Activated CD4-positive, alpha-beta T cell treated with anti-CD3 and anti-CD28 coated beads, Interleukin-2, amount 10 ng/mL, durations not matched to agents 7 days and 5 days (primary cell): Measurements from ENCODE around the gene GCK. TPM values are rescaled to one million over a fixed set of nuclear protein-coding genes. Genes with fewer than 3 reads are reported as not detected.

ENCODE experiments used
- CTCF ChIA-PET: fragments of 350-600 bp; sonication (Branson Sonifier 250); formaldehyde crosslinking; loops from one replicate; lab custom pipeline; 2021; ENCODE audit warnings: antibody characterized with exemption; lab: Charles Lee
- POLR2A ChIA-PET: fragments of 350-600 bp; sonication (Branson Sonifier 250); formaldehyde crosslinking; loops from one replicate; lab custom pipeline; 2021; ENCODE audit warnings: antibody characterized with exemption; lab: Charles Lee
- DNase-seq: peaks from one replicate; pipeline ENCODE4 v3.0.0-alpha.2; 2020
- H3K27ac Mint-ChIP-seq: one replicate; pipeline ENCODE4 v1.8.0; 2021; ENCODE audit warnings: mild to moderate bottlenecking, moderate library complexity, mixed read lengths
- H3K27me3 Mint-ChIP-seq: one replicate; pipeline ENCODE4 v1.8.0; 2021; ENCODE audit warnings: mixed read lengths
- H3K36me3 Mint-ChIP-seq: one replicate; pipeline ENCODE4 v1.8.0; 2021; ENCODE audit warnings: low read depth, mixed read lengths
- H3K4me1 Mint-ChIP-seq: one replicate; pipeline ENCODE4 v1.8.0; 2021; ENCODE audit warnings: mixed read lengths
- H3K4me3 Mint-ChIP-seq: one replicate; pipeline ENCODE4 v1.8.0; 2021; ENCODE audit warnings: mild to moderate bottlenecking, moderate library complexity, mixed read lengths
- H3K9me3 Mint-ChIP-seq: one replicate; pipeline ENCODE4 v1.8.0; 2021; ENCODE audit warnings: mixed read lengths
- total RNA-seq, 2 experiments: library from RNA; stranded (reverse); gene quantifications; one replicate each; pipeline ENCODE4 v1.2.3, GENCODE V29; 2021

Gene GCK
- total RNA-seq, 2 experiments from 2014 or later: not detected

GRCh38 chr7:44108768-44109750, 80.2 kb downstream of the GCK start:
- CTCF ChIA-PET: interaction anchor here (0.6 to 3.9 kb wide), 3 partner anchors 11 to 26 kb away, joined by 4 to 16 read pairs (median 9); partner anchors contain the start of gene POLD2
- no peak for DNase-seq
- peaks cover 10% of the 10 kb centered on the region for H3K4me1 Mint-ChIP-seq
- H3K36me3 Mint-ChIP-seq: no peaks in the 10 kb centered on the region
- H3K27me3 Mint-ChIP-seq: peaks cover 8% of the 10 kb centered on the region
- no peaks in the 10 kb centered on the region for H3K9me3 Mint-ChIP-seq
- no peak overlapping the region for H3K27ac Mint-ChIP-seq
- POLR2A ChIA-PET: no interaction called here
- no peak overlapping the region for H3K4me3 Mint-ChIP-seq

GRCh38 chr7:44107961-44108767, 81.1 kb downstream of the GCK start:
- Mint-ChIP-seq H3K27me3 (peaks cover 13% of the 10 kb centered on the region), H3K4me1 (peaks cover 10% of the 10 kb centered on the region), H3K27ac (no peak overlapping the region), H3K9me3 (no peaks in the 10 kb centered on the region), H3K4me3 (no peak overlapping the region), H3K36me3 (no peaks in the 10 kb centered on the region)
- ChIA-PET CTCF (interaction anchor here (2.0 kb wide), 1 partner anchor 15 kb away, joined by 9 read pairs; the partner anchor contains the start of gene POLD2), POLR2A (no interaction called here)
- DNase-seq: no peak

GRCh38 chr7:44107116-44107960, 81.9 kb downstream of the GCK start:
- Mint-ChIP-seq H3K4me3 (no peak overlapping the region), H3K9me3 (no peaks in the 10 kb centered on the region), H3K27ac (no peak overlapping the region), H3K27me3 (peaks cover 18% of the 10 kb centered on the region), H3K4me1 (peaks cover 10% of the 10 kb centered on the region), H3K36me3 (no peaks in the 10 kb centered on the region)
- ChIA-PET POLR2A (no interaction called here), CTCF (interaction anchor here (0.6 to 1.2 kb wide), 2 partner anchors 8 to 20 kb away, joined by 3 read pairs; no protein-coding TSS in a partner anchor)
- DNase-seq: no peak

- DNase-seq: no peak
- no peak overlapping the region for H3K27ac Mint-ChIP-seq
- H3K36me3 Mint-ChIP-seq: no peaks in the 10 kb centered on the region
- H3K4me1 Mint-ChIP-seq: peaks cover 10% of the 10 kb centered on the region
- ChIA-PET POLR2A (no interaction called here), CTCF (interaction anchor here (0.6 to 1.2 kb wide), 2 partner anchors 9 to 21 kb away, joined by 3 read pairs; no protein-coding TSS in a partner anchor)
- H3K4me3 Mint-ChIP-seq: no peak overlapping the region
- no peaks in the 10 kb centered on the region for H3K9me3 Mint-ChIP-seq
- H3K27me3 Mint-ChIP-seq: peaks cover 21% of the 10 kb centered on the region
These were observed 82.8 kb downstream of the GCK start for GRCh38 chr7:44106311-44107065.

GRCh38 chr7:44105832-44106231, 83.4 kb downstream of the GCK start:
- ChIA-PET POLR2A (interaction anchor here (0.5 kb wide), 1 partner anchor 180 kb away, joined by 3 read pairs; the partner anchor contains the start of gene UBE2D4), CTCF (interaction anchor here (0.9 to 1.2 kb wide), 2 partner anchors 10 to 16 kb away, joined by 3 read pairs; no protein-coding TSS in a partner anchor)
- H3K4me1 Mint-ChIP-seq: peaks cover 10% of the 10 kb centered on the region
- H3K27me3 Mint-ChIP-seq: peaks cover 21% of the 10 kb centered on the region
- H3K4me3 Mint-ChIP-seq: no peak overlapping the region
- H3K27ac Mint-ChIP-seq: no peak overlapping the region
- no peaks in the 10 kb centered on the region for H3K9me3 Mint-ChIP-seq
- no peaks in the 10 kb centered on the region for H3K36me3 Mint-ChIP-seq
- DNase-seq: no peak

GRCh38 chr7:44104860-44105771, 84.1 kb downstream of the GCK start:
- Mint-ChIP-seq H3K27ac (peak overlapping the region; percentile 63), H3K4me3 (peak overlapping the region; percentile 58), H3K9me3 (no peaks in the 10 kb centered on the region), H3K36me3 (no peaks in the 10 kb centered on the region), H3K4me1 (peaks cover 10% of the 10 kb centered on the region), H3K27me3 (peaks cover 21% of the 10 kb centered on the region)
- ChIA-PET CTCF (interaction anchor here (0.9 to 1.1 kb wide), 2 partner anchors 10 to 17 kb away, joined by 3 read pairs; no protein-coding TSS in a partner anchor), POLR2A (interaction anchor here (0.5 kb wide), 1 partner anchor 179 kb away, joined by 3 read pairs; the partner anchor contains the start of gene UBE2D4)
- DNase-seq: no peak

- peak within 1 kb of the TSS; percentile 63 for H3K27ac Mint-ChIP-seq
- CTCF ChIA-PET: interaction anchor here (1.1 kb wide), 1 partner anchor 11 kb away, joined by 3 read pairs; no protein-coding TSS in a partner anchor
- no peak for DNase-seq
These were observed 85.0 kb downstream of the GCK start, which contains the start of gene AEBP1 for GRCh38 chr7:44103923-44104859. AEBP1 (plus strand) TSS chr7:44104345; CDS start chr7:44104666, 321 bp downstream.

GRCh38 chr7:44103566-44103922, 85.7 kb downstream of the GCK start:
- ChIA-PET POLR2A (no interaction called here), CTCF (interaction anchor here (1.2 kb wide), 1 partner anchor 35 kb away, joined by 3 read pairs; no protein-coding TSS in a partner anchor)
- no peak for DNase-seq
- peaks cover 11% of the 10 kb centered on the region for H3K4me1 Mint-ChIP-seq
- no peaks in the 10 kb centered on the region for H3K9me3 Mint-ChIP-seq
- no peaks in the 10 kb centered on the region for H3K36me3 Mint-ChIP-seq
- H3K27ac Mint-ChIP-seq: no peak overlapping the region
- H3K27me3 Mint-ChIP-seq: peaks cover 23% of the 10 kb centered on the region
- no peak overlapping the region for H3K4me3 Mint-ChIP-seq

More at GRCh38 chr7:44103923-44104859, 85.0 kb downstream of the GCK start, which contains the start of gene AEBP1:
- POLR2A ChIA-PET: no interaction called here
- Mint-ChIP-seq H3K36me3 (no peaks in the 10 kb centered on the region), H3K4me1 (peaks cover 10% of the 10 kb centered on the region), H3K9me3 (no peaks in the 10 kb centered on the region), H3K27me3 (peaks cover 23% of the 10 kb centered on the region), H3K4me3 (peak within 1 kb of the TSS; percentile 58)

- Mint-ChIP-seq H3K9me3 (no peaks in the 10 kb centered on the region), H3K27me3 (peaks cover 23% of the 10 kb centered on the region), H3K4me3 (no peak overlapping the region), H3K27ac (no peak overlapping the region), H3K4me1 (peaks cover 15% of the 10 kb centered on the region), H3K36me3 (no peaks in the 10 kb centered on the region)
- ChIA-PET POLR2A (no interaction called here), CTCF (interaction anchor here (1.2 kb wide), 1 partner anchor 34 kb away, joined by 3 read pairs; no protein-coding TSS in a partner anchor)
- no peak for DNase-seq
These were observed 86.2 kb downstream of the GCK start for GRCh38 chr7:44102846-44103565.
